HG02623 (cell line): Measurements from ENCODE around the gene TNS1.

Experiments used
- ATAC-seq: cut with Tn5 transposase; IDR thresholded peaks from one replicate; pipeline ENCODE4 v1.9.1; 2021; ENCODE audit warnings: moderate library complexity; ENCODE audit not compliant: unreplicated experiment

The TNS1 gene

GRCh38 chr2:217755027-217755745 is 247.6 kb downstream of the TNS1 start:
- no peak for ATAC-seq

GRCh38 chr2:217753460-217754200 is 249.2 kb downstream of the TNS1 start:
- no peak for ATAC-seq

GRCh38 chr2:217752714-217753459 is 249.9 kb downstream of the TNS1 start:
- no peak for ATAC-seq

GRCh38 chr2:217751952-217752351 is 250.8 kb downstream of the TNS1 start:
- no peak for ATAC-seq

- ATAC-seq, result no peak
Measured at GRCh38 chr2:217751192-217751591, 251.6 kb downstream of the TNS1 start.
